HL-60 (cell line): Measurements from ENCODE around the gene ACYP2.
"Not testable (repeated sequence)": the region's sequence is repeated elsewhere in the genome, so short reads cannot be mapped to it uniquely, and the experiment has no call there.

Experiments
- CTCF ChIP-seq: IDR thresholded peaks from one replicate; pipeline ENCODE4 v1.5.1; 2011; ENCODE audit warnings: low read length, control low read depth, inconsistent platforms; ENCODE audit not compliant: insufficient read depth
- GABPA ChIP-seq: IDR thresholded peaks from 2 replicates; pipeline ENCODE4 v1.6.1; 2012; ENCODE audit warnings: low read depth
- POLR2AphosphoS5 ChIP-seq: IDR thresholded peaks from 2 replicates; pipeline ENCODE4 v1.6.1; 2012; ENCODE audit warnings: low read depth
- REST ChIP-seq: IDR thresholded peaks from 2 replicates; pipeline ENCODE4 v1.6.1; 2012; ENCODE audit warnings: low read depth; ENCODE audit not compliant: insufficient replicate concordance

- TF ChIP-seq CTCF, POLR2AphosphoS5, REST, GABPA: not testable (repeated sequence)
Measured at GRCh38 chr2:54114479-54114878, 936 bp upstream of the ACYP2 start.
